Panc1 (cell line): ENCODE results near the gene TRIM5. TPM values are rescaled to one million over a fixed set of nuclear protein-coding genes. Genes with fewer than 3 reads are reported as not detected.

Experiments
- ATAC-seq: fragments of 200-7000 bp; cut with Tn5 transposase; 2 replicates; pipeline ENCODE4 v1.9.1; 2020; ENCODE audit warnings: mild to moderate bottlenecking, moderate library complexity
- BruUV-seq: library from RNA; stranded (reverse); fragments of 400-500 nt; replicated peaks from 2 replicates; lab custom pipeline; 2021; lab: Mats Ljungman, UMichigan
- CTCF ChIA-PET: fragments of 300-600 bp; sonication (Branson Sonifier 250); formaldehyde crosslinking; loops from one replicate; lab custom pipeline; 2022; ENCODE audit warnings: antibody characterized with exemption; lab: Charles Lee
- POLR2A ChIA-PET: fragments of 300-600 bp; sonication (Branson Sonifier 250); formaldehyde crosslinking; loops from one replicate; lab custom pipeline; 2022; ENCODE audit warnings: antibody characterized with exemption; lab: Charles Lee
- DNase-seq: peaks from one replicate; pipeline ENCODE4 v3.0.0-alpha.2; 2010; ENCODE audit warnings: low read depth, low spot score
- H3K27ac ChIP-seq: 2 replicates; pipeline ENCODE4 v1.5.1; 2011; ENCODE audit warnings: mild to moderate bottlenecking, low read length, inconsistent platforms
- H3K27me3 ChIP-seq: fragments of 200-500 bp; sonication (Bioruptor generic); 2 replicates; pipeline ENCODE4 v1.6.0; 2014; ENCODE audit warnings: low read length, inconsistent platforms; ENCODE audit not compliant: control insufficient read depth, insufficient read depth
- H3K36me3 ChIP-seq: fragments of 200-500 bp; sonication (Bioruptor generic); 2 replicates; pipeline ENCODE4 v1.5.1; 2014; ENCODE audit warnings: inconsistent platforms, mild to moderate bottlenecking, low read length, moderate library complexity; ENCODE audit not compliant: control insufficient read depth, insufficient read depth
- H3K4me1 ChIP-seq: 2 replicates; pipeline ENCODE4 v1.5.1; 2011; ENCODE audit warnings: inconsistent platforms, mild to moderate bottlenecking, low read length, moderate library complexity; ENCODE audit not compliant: control insufficient read depth, insufficient read depth
- H3K4me3 ChIP-seq, 2 experiments: 2 replicates each; pipeline ENCODE4 v1.5.1; 2011 to 2012; ENCODE audit warnings: low read depth in 2 of 2, low read length in 2 of 2, mild to moderate bottlenecking in 2 of 2, inconsistent platforms in 1 of 2, moderate library complexity in 1 of 2
- H3K9me3 ChIP-seq: fragments of 200-500 bp; sonication (Bioruptor generic); 2 replicates; pipeline ENCODE4 v1.5.1; 2014; ENCODE audit warnings: low read depth, mild to moderate bottlenecking, inconsistent platforms, low read length, moderate library complexity; ENCODE audit not compliant: control insufficient read depth, insufficient read depth
- POLR2AphosphoS5 ChIP-seq: IDR thresholded peaks from 2 replicates; pipeline ENCODE4 v1.6.1; 2012; ENCODE audit warnings: mild to moderate bottlenecking, low read depth, low read length, moderate library complexity
- SIN3A ChIP-seq: IDR thresholded peaks from 2 replicates; pipeline ENCODE4 v1.6.1; 2012; ENCODE audit warnings: low read depth, mild to moderate bottlenecking, low read length, moderate library complexity, borderline replicate concordance; ENCODE audit not compliant: insufficient read depth
- TCF7L2 ChIP-seq: IDR thresholded peaks from 2 replicates; pipeline ENCODE4 v1.6.1; 2011; ENCODE audit warnings: mild to moderate bottlenecking, low read depth, low read length, inconsistent platforms
- in situ Hi-C: cut with HindIII; loops from 2 replicates; pipeline ENCODE4 v1.10.0; 2016; ENCODE audit warnings: low sequenced_read_pairs, low pct_unique_long_range_greater_than_20kb
- intact Hi-C: fragments of 100-400 bp; cut with micrococcal nuclease; formaldehyde crosslinking; loops from one replicate; pipeline ENCODE4 v1.10.0; 2022; ENCODE audit not compliant: unreplicated experiment
- total RNA-seq: library from RNA; stranded (reverse); gene quantifications from one replicate; pipeline ENCODE4 v1.2.1, GENCODE V29; 2021; ENCODE audit not compliant: unreplicated experiment
- TF ChIP-seq, protein P1 (sequence below), 2 experiments: IDR thresholded peaks; 2 replicates each; pipeline ENCODE4 v1.6.1; 2011 to 2012; ENCODE audit warnings: low read depth in 2 of 2, control low read depth in 1 of 2, low read length in 1 of 2, mild to moderate bottlenecking in 1 of 2, moderate library complexity in 1 of 2; ENCODE audit not compliant: insufficient read depth in 1 of 2
- TF ChIP-seq, protein P2 (sequence below): fragments of 450-650 bp; IDR thresholded peaks from 2 replicates; pipeline ENCODE4 v1.5.1; 2017; ENCODE audit warnings: mild to moderate bottlenecking

The TRIM5 gene
- total RNA-seq, 1 experiment from 2014 or later = 56.1 TPM

DNA sequence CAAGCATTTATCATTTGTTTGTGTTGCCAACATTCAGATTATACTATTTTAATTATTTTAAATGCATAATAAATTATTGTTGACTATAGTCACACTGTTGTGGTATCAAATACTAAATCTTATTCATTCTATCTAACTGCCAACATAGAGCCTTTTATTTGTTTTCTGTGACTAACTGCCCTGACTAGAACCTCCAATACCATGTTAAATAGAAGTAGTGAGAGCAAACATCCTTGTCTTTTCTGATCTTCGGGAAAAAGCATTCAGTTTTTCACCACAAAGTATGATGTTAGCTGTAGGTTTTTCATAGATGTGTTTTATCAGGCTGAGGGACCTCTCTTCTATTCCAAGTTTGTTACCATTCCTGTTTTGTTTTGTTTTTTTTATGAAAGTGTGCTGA, 44.9 kb downstream of the TRIM5 start:
- ChIA-PET CTCF (no interaction called here), POLR2A (no interaction called here)
- no peaks in the 10 kb centered on the region for H3K9me3 ChIP-seq
- no peaks in the 10 kb centered on the region for H3K4me1 ChIP-seq
- TF ChIP-seq POLR2AphosphoS5 (no peak), TCF7L2 (no peak), SIN3A (no peak)
- TF ChIP-seq, protein P1, sequence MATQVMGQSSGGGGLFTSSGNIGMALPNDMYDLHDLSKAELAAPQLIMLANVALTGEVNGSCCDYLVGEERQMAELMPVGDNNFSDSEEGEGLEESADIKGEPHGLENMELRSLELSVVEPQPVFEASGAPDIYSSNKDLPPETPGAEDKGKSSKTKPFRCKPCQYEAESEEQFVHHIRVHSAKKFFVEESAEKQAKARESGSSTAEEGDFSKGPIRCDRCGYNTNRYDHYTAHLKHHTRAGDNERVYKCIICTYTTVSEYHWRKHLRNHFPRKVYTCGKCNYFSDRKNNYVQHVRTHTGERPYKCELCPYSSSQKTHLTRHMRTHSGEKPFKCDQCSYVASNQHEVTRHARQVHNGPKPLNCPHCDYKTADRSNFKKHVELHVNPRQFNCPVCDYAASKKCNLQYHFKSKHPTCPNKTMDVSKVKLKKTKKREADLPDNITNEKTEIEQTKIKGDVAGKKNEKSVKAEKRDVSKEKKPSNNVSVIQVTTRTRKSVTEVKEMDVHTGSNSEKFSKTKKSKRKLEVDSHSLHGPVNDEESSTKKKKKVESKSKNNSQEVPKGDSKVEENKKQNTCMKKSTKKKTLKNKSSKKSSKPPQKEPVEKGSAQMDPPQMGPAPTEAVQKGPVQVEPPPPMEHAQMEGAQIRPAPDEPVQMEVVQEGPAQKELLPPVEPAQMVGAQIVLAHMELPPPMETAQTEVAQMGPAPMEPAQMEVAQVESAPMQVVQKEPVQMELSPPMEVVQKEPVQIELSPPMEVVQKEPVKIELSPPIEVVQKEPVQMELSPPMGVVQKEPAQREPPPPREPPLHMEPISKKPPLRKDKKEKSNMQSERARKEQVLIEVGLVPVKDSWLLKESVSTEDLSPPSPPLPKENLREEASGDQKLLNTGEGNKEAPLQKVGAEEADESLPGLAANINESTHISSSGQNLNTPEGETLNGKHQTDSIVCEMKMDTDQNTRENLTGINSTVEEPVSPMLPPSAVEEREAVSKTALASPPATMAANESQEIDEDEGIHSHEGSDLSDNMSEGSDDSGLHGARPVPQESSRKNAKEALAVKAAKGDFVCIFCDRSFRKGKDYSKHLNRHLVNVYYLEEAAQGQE (IDR thresholded peaks at IDR 0.05; ENCODE audit: insufficient read depth in 1 of 2, low read depth in 2 of 2, low read length in 1 of 2) = no peak
- TF ChIP-seq, protein P2, sequence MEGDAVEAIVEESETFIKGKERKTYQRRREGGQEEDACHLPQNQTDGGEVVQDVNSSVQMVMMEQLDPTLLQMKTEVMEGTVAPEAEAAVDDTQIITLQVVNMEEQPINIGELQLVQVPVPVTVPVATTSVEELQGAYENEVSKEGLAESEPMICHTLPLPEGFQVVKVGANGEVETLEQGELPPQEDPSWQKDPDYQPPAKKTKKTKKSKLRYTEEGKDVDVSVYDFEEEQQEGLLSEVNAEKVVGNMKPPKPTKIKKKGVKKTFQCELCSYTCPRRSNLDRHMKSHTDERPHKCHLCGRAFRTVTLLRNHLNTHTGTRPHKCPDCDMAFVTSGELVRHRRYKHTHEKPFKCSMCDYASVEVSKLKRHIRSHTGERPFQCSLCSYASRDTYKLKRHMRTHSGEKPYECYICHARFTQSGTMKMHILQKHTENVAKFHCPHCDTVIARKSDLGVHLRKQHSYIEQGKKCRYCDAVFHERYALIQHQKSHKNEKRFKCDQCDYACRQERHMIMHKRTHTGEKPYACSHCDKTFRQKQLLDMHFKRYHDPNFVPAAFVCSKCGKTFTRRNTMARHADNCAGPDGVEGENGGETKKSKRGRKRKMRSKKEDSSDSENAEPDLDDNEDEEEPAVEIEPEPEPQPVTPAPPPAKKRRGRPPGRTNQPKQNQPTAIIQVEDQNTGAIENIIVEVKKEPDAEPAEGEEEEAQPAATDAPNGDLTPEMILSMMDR = no peak
- H3K36me3 ChIP-seq = no peaks in the 10 kb centered on the region
- intact Hi-C loops = no loop called here
- ATAC-seq (no peak), DNase-seq (no peak)
- no peak overlapping the region for H3K4me3 ChIP-seq
- no TSS peak for BruUV-seq
- no peak overlapping the region for H3K27ac ChIP-seq
- H3K27me3 ChIP-seq = no peaks in the 10 kb centered on the region
- in situ Hi-C loops = no loop called here

DNA sequence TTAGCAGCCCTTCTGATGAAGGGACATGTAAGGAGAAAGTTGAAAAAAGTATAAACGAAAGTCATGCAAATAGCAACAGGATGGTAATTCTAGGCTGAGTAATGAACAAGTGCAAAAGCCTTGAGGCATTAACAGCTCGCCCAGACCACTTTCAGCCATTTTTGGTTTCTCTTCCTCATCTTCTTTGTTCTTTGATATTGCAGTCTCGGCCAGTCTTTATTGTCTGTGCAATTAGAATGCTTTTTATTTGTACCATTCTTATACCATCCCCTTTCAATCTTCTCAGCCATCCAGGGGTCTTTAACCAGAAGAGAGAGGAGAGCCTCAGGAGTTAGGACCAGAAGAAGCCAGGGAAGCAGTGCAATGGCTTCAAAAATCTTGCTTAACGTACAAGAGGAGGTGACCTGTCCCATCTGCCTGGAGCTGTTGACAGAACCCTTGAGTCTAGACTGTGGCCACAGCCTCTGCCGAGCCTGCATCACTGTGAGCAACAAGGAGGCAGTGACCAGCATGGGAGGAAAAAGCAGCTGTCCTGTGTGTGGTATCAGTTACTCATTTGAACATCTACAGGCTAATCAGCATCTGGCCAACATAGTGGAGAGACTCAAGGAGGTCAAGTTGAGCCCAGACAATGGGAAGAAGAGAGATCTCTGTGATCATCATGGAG, 52.8 kb downstream of the TRIM5 start:
- POLR2A ChIA-PET = no interaction called here
- no peak for ATAC-seq
- intact Hi-C loops = no loop called here
- H3K36me3 ChIP-seq = no peaks in the 10 kb centered on the region
- no TSS peak for BruUV-seq
- TF ChIP-seq, protein P1 (IDR thresholded peaks at IDR 0.05; ENCODE audit: insufficient read depth in 1 of 2, low read depth in 2 of 2, low read length in 1 of 2) = no peak
- TF ChIP-seq TCF7L2 (no peak), SIN3A (no peak), POLR2AphosphoS5 (no peak)
- TF ChIP-seq, protein P2 = no peak
- H3K27ac ChIP-seq = no peak overlapping the region
- CTCF ChIA-PET = no interaction called here
- no peak for DNase-seq
- H3K4me3 ChIP-seq = no peak overlapping the region
- in situ Hi-C loops = no loop called here
- H3K9me3 ChIP-seq = no peaks in the 10 kb centered on the region
- H3K27me3 ChIP-seq = no peaks in the 10 kb centered on the region
- no peaks in the 10 kb centered on the region for H3K4me1 ChIP-seq
